Measurements from ENCODE around the gene CMTM1. TPM values are rescaled to one million over a fixed set of nuclear protein-coding genes. Genes with fewer than 3 reads are reported as not detected.

CMTM1 gene
- polyA plus RNA-seq, 1 donor from 2014 or later, result 1.6 TPM

DNA sequence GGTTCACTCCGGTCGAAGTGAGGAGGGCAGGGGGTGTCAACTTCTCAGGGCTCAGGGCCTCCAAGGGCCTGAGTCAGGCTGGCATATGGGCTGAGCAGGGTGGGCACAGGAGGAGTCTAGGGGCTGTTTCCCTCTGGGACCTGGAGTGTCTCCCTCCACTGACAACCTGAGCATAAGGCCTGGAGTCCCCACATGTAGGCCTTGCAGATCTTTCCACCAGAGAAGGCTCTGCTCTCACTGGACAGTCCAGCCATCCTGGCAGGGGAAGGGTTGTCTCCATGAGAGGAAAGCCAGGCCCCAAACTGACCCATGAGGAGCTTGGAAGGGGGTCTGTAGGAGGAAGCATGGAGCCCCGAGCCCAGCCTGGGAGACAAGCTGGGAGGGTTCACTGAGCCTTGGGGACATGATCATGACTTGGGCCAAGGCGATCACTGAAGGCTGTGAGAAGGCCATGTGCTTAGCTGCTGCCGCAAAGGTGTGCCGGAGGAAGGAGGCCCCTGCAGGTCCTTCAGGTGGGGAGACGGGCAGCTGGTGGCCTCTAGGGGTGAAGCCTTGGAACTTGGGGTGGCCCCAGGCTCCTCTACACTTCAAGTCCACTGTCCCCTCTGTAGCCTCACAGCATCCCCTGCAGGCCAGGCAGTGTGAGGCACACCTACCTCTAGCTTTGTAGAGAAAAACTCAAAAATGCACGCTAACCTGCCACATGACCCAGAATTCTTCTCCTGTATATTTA lies 22.9 kb downstream of the CMTM1 start:
- Histone ChIP-seq H3K27me3 (ENCODE audit: insufficient read depth, low read depth, low read length) (no peaks in the 10 kb centered on the region), H3K9me3 (ENCODE audit: low read length) (no peaks in the 10 kb centered on the region), H3K27ac (ENCODE audit: low read length) (no peak overlapping the region), H3F3A (ENCODE audit: insufficient read depth, low read length, poor library complexity, severe bottlenecking) (no peaks in the 10 kb centered on the region), H3K9me2 (ENCODE audit: insufficient read depth, low read length) (no peaks in the 10 kb centered on the region), H4K20me1 (ENCODE audit: insufficient read depth) (no peaks in the 10 kb centered on the region), H3K4me2 (ENCODE audit: low read length) (no peak overlapping the region), H3K9ac (ENCODE audit: low read length) (no peak overlapping the region), H3K79me2 (replicated peaks; ENCODE audit: insufficient read depth, low read length) (no peaks in the 10 kb centered on the region), H3K36me3 (ENCODE audit: insufficient read depth, low read length) (no peaks in the 10 kb centered on the region), H2AFZ (ENCODE audit: low read depth, low read length) (no peak overlapping the region), H3K4me3 (ENCODE audit: low read length) (no peak overlapping the region)
- TF ChIP-seq POLR2AphosphoS5 (IDR thresholded peaks at IDR 0.05) (no peak), TAF1 (IDR thresholded peaks at IDR 0.05; ENCODE audit: low read depth) (no peak), EZH2 (IDR thresholded peaks at IDR 0.05; ENCODE audit: borderline replicate concordance, insufficient read depth, low read length, poor library complexity, severe bottlenecking) (no peak)
- TF ChIP-seq, protein P1, sequence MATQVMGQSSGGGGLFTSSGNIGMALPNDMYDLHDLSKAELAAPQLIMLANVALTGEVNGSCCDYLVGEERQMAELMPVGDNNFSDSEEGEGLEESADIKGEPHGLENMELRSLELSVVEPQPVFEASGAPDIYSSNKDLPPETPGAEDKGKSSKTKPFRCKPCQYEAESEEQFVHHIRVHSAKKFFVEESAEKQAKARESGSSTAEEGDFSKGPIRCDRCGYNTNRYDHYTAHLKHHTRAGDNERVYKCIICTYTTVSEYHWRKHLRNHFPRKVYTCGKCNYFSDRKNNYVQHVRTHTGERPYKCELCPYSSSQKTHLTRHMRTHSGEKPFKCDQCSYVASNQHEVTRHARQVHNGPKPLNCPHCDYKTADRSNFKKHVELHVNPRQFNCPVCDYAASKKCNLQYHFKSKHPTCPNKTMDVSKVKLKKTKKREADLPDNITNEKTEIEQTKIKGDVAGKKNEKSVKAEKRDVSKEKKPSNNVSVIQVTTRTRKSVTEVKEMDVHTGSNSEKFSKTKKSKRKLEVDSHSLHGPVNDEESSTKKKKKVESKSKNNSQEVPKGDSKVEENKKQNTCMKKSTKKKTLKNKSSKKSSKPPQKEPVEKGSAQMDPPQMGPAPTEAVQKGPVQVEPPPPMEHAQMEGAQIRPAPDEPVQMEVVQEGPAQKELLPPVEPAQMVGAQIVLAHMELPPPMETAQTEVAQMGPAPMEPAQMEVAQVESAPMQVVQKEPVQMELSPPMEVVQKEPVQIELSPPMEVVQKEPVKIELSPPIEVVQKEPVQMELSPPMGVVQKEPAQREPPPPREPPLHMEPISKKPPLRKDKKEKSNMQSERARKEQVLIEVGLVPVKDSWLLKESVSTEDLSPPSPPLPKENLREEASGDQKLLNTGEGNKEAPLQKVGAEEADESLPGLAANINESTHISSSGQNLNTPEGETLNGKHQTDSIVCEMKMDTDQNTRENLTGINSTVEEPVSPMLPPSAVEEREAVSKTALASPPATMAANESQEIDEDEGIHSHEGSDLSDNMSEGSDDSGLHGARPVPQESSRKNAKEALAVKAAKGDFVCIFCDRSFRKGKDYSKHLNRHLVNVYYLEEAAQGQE (IDR thresholded peaks at IDR 0.05; ENCODE audit: borderline replicate concordance), result no peak

DNA sequence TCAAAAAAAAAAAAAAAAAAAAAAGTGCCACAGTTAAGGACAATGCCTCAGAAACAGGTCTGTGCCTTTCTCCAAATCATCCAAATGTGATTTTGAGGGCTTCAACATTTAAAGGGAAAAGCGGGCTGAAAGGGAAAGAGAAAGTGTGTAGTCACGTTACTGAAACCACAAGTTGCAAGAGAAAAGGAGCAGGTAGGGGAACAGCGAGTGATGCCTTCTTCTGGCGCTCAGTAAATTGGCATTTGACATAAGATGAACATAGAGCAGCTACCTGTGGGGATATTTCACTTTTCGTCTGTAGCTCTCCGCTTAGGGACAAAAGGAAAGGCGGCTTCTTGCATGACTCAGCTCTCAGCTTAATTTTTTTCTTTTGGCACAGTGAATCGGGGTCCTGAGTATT lies 24.1 kb downstream of the CMTM1 start:
- Histone ChIP-seq H2AFZ (ENCODE audit: low read depth, low read length) (no peak overlapping the region), H3K27ac (ENCODE audit: low read length) (no peak overlapping the region)
- no peak for TF ChIP-seq EP300 (conservative IDR thresholded peaks at IDR 0.05; ENCODE audit: poor library complexity, severe bottlenecking)
- TF ChIP-seq, protein P1 (IDR thresholded peaks at IDR 0.05; ENCODE audit: borderline replicate concordance), result no peak
- no peak for TF ChIP-seq TAF1 (IDR thresholded peaks at IDR 0.05; ENCODE audit: low read depth)
- no peak for TF ChIP-seq RAD21 (conservative IDR thresholded peaks at IDR 0.05)
- TF ChIP-seq SMC3 (conservative IDR thresholded peaks at IDR 0.05; ENCODE audit: poor library complexity), result no peak
- no peak for TF ChIP-seq POLR2AphosphoS5 (IDR thresholded peaks at IDR 0.05)
- no peak for TF ChIP-seq EZH2 (IDR thresholded peaks at IDR 0.05; ENCODE audit: borderline replicate concordance, insufficient read depth, low read length, poor library complexity, severe bottlenecking)
- TF ChIP-seq, protein P2, sequence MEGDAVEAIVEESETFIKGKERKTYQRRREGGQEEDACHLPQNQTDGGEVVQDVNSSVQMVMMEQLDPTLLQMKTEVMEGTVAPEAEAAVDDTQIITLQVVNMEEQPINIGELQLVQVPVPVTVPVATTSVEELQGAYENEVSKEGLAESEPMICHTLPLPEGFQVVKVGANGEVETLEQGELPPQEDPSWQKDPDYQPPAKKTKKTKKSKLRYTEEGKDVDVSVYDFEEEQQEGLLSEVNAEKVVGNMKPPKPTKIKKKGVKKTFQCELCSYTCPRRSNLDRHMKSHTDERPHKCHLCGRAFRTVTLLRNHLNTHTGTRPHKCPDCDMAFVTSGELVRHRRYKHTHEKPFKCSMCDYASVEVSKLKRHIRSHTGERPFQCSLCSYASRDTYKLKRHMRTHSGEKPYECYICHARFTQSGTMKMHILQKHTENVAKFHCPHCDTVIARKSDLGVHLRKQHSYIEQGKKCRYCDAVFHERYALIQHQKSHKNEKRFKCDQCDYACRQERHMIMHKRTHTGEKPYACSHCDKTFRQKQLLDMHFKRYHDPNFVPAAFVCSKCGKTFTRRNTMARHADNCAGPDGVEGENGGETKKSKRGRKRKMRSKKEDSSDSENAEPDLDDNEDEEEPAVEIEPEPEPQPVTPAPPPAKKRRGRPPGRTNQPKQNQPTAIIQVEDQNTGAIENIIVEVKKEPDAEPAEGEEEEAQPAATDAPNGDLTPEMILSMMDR (IDR thresholded peaks at IDR 0.05; ENCODE audit: poor library complexity, severe bottlenecking), result no peak
- TF ChIP-seq MXI1 (conservative IDR thresholded peaks at IDR 0.05; ENCODE audit: poor library complexity, severe bottlenecking), result no peak

More for the DNA sequence above, 24.1 kb downstream of the CMTM1 start:
- H4K20me1 ChIP-seq (ENCODE audit: insufficient read depth), result no peaks in the 10 kb centered on the region
- H3F3A ChIP-seq (ENCODE audit: insufficient read depth, low read length, poor library complexity, severe bottlenecking), result no peaks in the 10 kb centered on the region
- H3K4me3 ChIP-seq (ENCODE audit: low read length), result no peak overlapping the region
- H3K9ac ChIP-seq (ENCODE audit: low read length), result no peak overlapping the region
- no peaks in the 10 kb centered on the region for H3K36me3 ChIP-seq (ENCODE audit: insufficient read depth, low read length)
- H3K9me3 ChIP-seq (ENCODE audit: low read length), result no peaks in the 10 kb centered on the region
- H3K27me3 ChIP-seq (ENCODE audit: insufficient read depth, low read depth, low read length), result no peaks in the 10 kb centered on the region
- no peak overlapping the region for H3K4me2 ChIP-seq (ENCODE audit: low read length)
- no peaks in the 10 kb centered on the region for H3K79me2 ChIP-seq (replicated peaks; ENCODE audit: insufficient read depth, low read length)
- H3K9me2 ChIP-seq (ENCODE audit: insufficient read depth, low read length), result no peaks in the 10 kb centered on the region
